Astrocyte (in vitro differentiated cells and primary cell): ENCODE results near the gene TRMT44. TPM values are rescaled to one million over a fixed set of nuclear protein-coding genes. Genes with fewer than 3 reads are reported as not detected.
"Not testable (repeated sequence)": the region's sequence is repeated elsewhere in the genome, so short reads cannot be mapped to it uniquely, and the experiment has no call there.

Experiments
- DNase-seq: peaks from one replicate; pipeline ENCODE4 v3.0.0-alpha.2; 2010; ENCODE audit warnings: low read depth
- FAIRE-seq: peaks from 2 replicates; lab custom pipeline; 2011; peaks lifted over from hg19 to GRCh38; lab: Jason Lieb, UNC
- H2AFZ ChIP-seq: 2 replicates; pipeline ENCODE4 v1.6.0; 2012; ENCODE audit warnings: low read depth, low read length, inconsistent platforms
- H3K27ac ChIP-seq: 2 replicates; pipeline ENCODE4 v1.5.1; 2011; ENCODE audit warnings: low read depth, low read length, inconsistent platforms
- H3K27me3 ChIP-seq: 2 replicates; pipeline ENCODE4 v1.6.0; 2011; ENCODE audit warnings: low read length, inconsistent platforms; ENCODE audit not compliant: insufficient read depth
- H3K36me3 ChIP-seq: 2 replicates; pipeline ENCODE4 v1.5.1; 2011; ENCODE audit warnings: low read length, inconsistent platforms; ENCODE audit not compliant: insufficient read depth
- H3K4me1 ChIP-seq: 2 replicates; pipeline ENCODE4 v1.5.1; 2011; ENCODE audit warnings: low read length, inconsistent platforms; ENCODE audit not compliant: insufficient read depth
- H3K4me2 ChIP-seq: 2 replicates; pipeline ENCODE4 v1.6.0; 2012; ENCODE audit warnings: low read length, inconsistent platforms
- H3K4me3 ChIP-seq: 2 replicates; pipeline ENCODE4 v1.5.1; 2011; ENCODE audit warnings: low read depth, mild to moderate bottlenecking, low read length, inconsistent platforms; ENCODE audit not compliant: insufficient read depth
- H3K79me2 ChIP-seq: 2 replicates; pipeline ENCODE4 v1.6.0; 2012; ENCODE audit warnings: mild to moderate bottlenecking, low read length, inconsistent platforms; ENCODE audit not compliant: insufficient read depth
- H3K9ac ChIP-seq: 2 replicates; pipeline ENCODE4 v1.6.0; 2012; ENCODE audit warnings: mild to moderate bottlenecking, low read length, inconsistent platforms
- H3K9me3 ChIP-seq: 2 replicates; pipeline ENCODE4 v1.5.1; 2012; ENCODE audit warnings: low read depth, mild to moderate bottlenecking, low read length, inconsistent platforms; ENCODE audit not compliant: insufficient read depth
- H4K20me1 ChIP-seq: 2 replicates; pipeline ENCODE4 v1.6.0; 2012; ENCODE audit warnings: low read length, inconsistent platforms; ENCODE audit not compliant: insufficient read depth
- H3K27ac Mint-ChIP-seq: one replicate; pipeline ENCODE4 v1.8.0; 2021; ENCODE audit warnings: mild to moderate bottlenecking, mixed read lengths; ENCODE audit not compliant: unreplicated experiment
- H3K27me3 Mint-ChIP-seq: one replicate; pipeline ENCODE4 v1.8.0; 2021; ENCODE audit warnings: low read depth, mixed read lengths; ENCODE audit not compliant: unreplicated experiment
- H3K36me3 Mint-ChIP-seq: one replicate; pipeline ENCODE4 v1.8.0; 2021; ENCODE audit warnings: low read depth, mixed read lengths; ENCODE audit not compliant: unreplicated experiment
- H3K4me1 Mint-ChIP-seq: one replicate; pipeline ENCODE4 v1.8.0; 2021; ENCODE audit warnings: low read depth, mixed read lengths; ENCODE audit not compliant: unreplicated experiment
- H3K4me3 Mint-ChIP-seq: one replicate; pipeline ENCODE4 v1.8.0; 2021; ENCODE audit warnings: mild to moderate bottlenecking, moderate library complexity, mixed read lengths; ENCODE audit not compliant: unreplicated experiment
- H3K9me3 Mint-ChIP-seq: one replicate; pipeline ENCODE4 v1.8.0; 2021; ENCODE audit warnings: mild to moderate bottlenecking, mixed read lengths; ENCODE audit not compliant: unreplicated experiment
- CTCF ChIP-seq: IDR thresholded peaks from 2 replicates; pipeline ENCODE4 v1.5.1; 2011; ENCODE audit warnings: low read depth, mild to moderate bottlenecking, inconsistent platforms, low read length, moderate library complexity; ENCODE audit not compliant: insufficient read depth
- EZH2 ChIP-seq: IDR thresholded peaks from 2 replicates; pipeline ENCODE4 v1.6.1; 2012; ENCODE audit warnings: mild to moderate bottlenecking, low read length, inconsistent platforms; ENCODE audit not compliant: insufficient read depth
- total RNA-seq: library from RNA; stranded (reverse); gene quantifications from 2 replicates; pipeline ENCODE4 v1.2.1, GENCODE V29; 2021

The TRMT44 gene
- total RNA-seq, 1 donor from 2014 or later, result 18.0 TPM

DNA sequence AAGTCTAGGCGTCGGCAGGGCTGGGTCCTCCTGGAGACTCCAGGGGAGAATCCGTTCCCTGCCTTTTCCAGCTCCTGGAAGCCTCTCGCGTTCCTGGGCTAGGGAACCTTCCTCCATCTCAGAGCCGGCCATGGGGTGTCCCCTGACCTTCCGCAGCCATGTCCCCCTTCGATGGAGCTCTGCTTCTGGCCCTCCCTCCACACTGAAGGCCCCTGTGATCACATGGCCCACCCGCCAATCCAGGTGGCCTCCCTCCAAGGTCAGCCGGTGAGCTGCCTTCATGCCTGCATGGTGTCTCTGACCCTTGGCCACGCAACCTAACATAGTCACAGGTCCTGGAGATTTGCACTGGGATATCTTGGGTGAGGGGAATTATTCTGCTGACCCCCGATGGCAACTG, 69.6 kb downstream of the TRMT44 start:
- Mint-ChIP-seq H3K4me1 (peaks cover 4% of the 10 kb centered on the region), H3K9me3 (peaks cover 7% of the 10 kb centered on the region), H3K27me3 (peaks cover 20% of the 10 kb centered on the region), H3K36me3 (no peaks in the 10 kb centered on the region), H3K27ac (no peak overlapping the region), H3K4me3 (no peak overlapping the region)
- Histone ChIP-seq H3K9me3 (no peaks in the 10 kb centered on the region), H3K4me2 (no peak overlapping the region), H3K36me3 (no peaks in the 10 kb centered on the region), H3K27ac (no peak overlapping the region), H3K4me1 (peaks cover 14% of the 10 kb centered on the region), H2AFZ (no peak overlapping the region), H3K9ac (no peak overlapping the region), H4K20me1 (no peaks in the 10 kb centered on the region), H3K27me3 (no peaks in the 10 kb centered on the region), H3K79me2 (no peaks in the 10 kb centered on the region), H3K4me3 (no peak overlapping the region)
- FAIRE-seq (no peak), DNase-seq (no peak)
- TF ChIP-seq CTCF, result no peak
- no peak for TF ChIP-seq EZH2

DNA sequence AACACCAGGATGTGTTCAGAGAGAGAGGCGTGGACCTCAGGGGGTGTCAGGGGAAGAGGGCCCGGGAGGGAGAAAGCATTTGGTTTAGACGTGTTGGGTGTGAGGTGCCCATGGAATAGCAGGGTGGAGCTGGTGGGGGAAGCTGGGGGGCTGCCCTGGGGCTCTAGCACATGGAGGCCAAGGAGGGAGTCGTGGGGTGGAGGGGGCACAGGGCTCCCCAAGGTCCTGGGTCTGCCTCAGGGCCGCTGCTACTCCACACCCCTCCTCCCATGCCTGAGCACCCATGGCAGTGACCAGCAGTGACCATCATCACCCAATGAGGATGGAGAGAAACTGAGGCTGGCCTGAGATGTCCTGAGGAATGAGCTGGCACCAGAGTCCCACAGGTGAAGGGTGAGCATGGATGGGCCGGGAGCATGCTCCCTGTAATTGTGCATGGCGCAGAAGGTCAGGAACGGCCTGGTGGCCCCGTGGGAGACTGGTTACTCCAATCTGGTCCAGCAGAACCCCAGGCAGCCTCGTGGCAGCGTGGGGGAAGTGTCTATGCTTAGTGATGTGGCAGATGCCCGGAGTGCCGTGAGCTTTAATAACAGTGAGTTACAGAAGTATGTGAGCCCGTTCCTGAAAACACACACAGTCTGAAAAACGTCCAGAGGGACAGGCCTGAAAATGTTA, 70.2 kb downstream of the TRMT44 start:
- no peaks in the 10 kb centered on the region for H3K36me3 ChIP-seq
- H3K4me1 ChIP-seq, result peaks cover 14% of the 10 kb centered on the region
- FAIRE-seq, result no peak
- DNase-seq, result no peak
- H3K4me1 Mint-ChIP-seq, result peaks cover 4% of the 10 kb centered on the region
- H2AFZ ChIP-seq, result no peak overlapping the region
- H3K27me3 Mint-ChIP-seq, result peaks cover 20% of the 10 kb centered on the region
- H3K4me2 ChIP-seq, result no peak overlapping the region
- H3K27ac ChIP-seq, result no peak overlapping the region
- no peaks in the 10 kb centered on the region for H3K9me3 ChIP-seq
- H3K4me3 ChIP-seq, result no peak overlapping the region
- H3K9ac ChIP-seq, result no peak overlapping the region
- no peaks in the 10 kb centered on the region for H4K20me1 ChIP-seq
- no peak overlapping the region for H3K4me3 Mint-ChIP-seq
- TF ChIP-seq CTCF (no peak), EZH2 (no peak)
- no peak overlapping the region for H3K27ac Mint-ChIP-seq
- H3K36me3 Mint-ChIP-seq, result no peaks in the 10 kb centered on the region
- H3K9me3 Mint-ChIP-seq, result peaks cover 5% of the 10 kb centered on the region
- H3K79me2 ChIP-seq, result no peaks in the 10 kb centered on the region
- H3K27me3 ChIP-seq, result no peaks in the 10 kb centered on the region

DNA sequence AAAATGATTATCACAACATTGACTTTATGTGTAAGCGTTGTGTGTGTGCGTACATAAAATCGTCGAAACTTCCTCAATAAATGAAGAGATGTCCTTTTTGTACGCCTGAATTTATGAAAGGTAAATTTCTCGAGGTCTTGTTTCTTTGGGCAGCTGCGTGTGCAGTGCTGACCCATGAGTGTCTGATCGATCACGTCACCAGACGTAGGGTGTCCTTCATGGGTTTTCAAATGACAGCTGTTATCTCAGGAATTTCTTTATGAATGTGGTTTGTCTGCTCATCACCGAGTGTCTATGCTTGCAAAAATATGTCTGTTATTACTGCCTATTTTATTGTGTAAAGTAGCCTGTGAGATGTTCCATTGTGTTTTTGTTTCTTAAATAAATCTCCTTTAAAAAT, 71.9 kb downstream of the TRMT44 start:
- Histone ChIP-seq H3K79me2 (no peaks in the 10 kb centered on the region), H4K20me1 (no peaks in the 10 kb centered on the region), H3K9ac (no peak overlapping the region), H3K27me3 (no peaks in the 10 kb centered on the region), H3K4me3 (no peak overlapping the region), H3K9me3 (no peaks in the 10 kb centered on the region), H3K4me1 (no peaks in the 10 kb centered on the region), H3K36me3 (no peaks in the 10 kb centered on the region), H2AFZ (no peak overlapping the region), H3K4me2 (no peak overlapping the region), H3K27ac (no peak overlapping the region)
- Mint-ChIP-seq H3K4me1 (peaks cover 4% of the 10 kb centered on the region), H3K9me3 (peaks cover 3% of the 10 kb centered on the region), H3K36me3 (no peaks in the 10 kb centered on the region), H3K27me3 (peaks cover 16% of the 10 kb centered on the region), H3K4me3 (no peak overlapping the region), H3K27ac (no peak overlapping the region)
- DNase-seq (no peak), FAIRE-seq (no peak)
- TF ChIP-seq CTCF, result no peak
- no peak for TF ChIP-seq EZH2

- not testable (repeated sequence) for H3K27ac ChIP-seq, H3K9me3 Mint-ChIP-seq
Observed at GRCh38 chr4:8513080-8513479, 72.5 kb downstream of the TRMT44 start.

More at GRCh38 chr4:8513080-8513479, 72.5 kb downstream of the TRMT44 start:
- not testable (repeated sequence) for H3K36me3 ChIP-seq, H2AFZ ChIP-seq, H3K4me2 ChIP-seq, H3K4me1 Mint-ChIP-seq, H3K4me3 Mint-ChIP-seq, H3K4me1 ChIP-seq, H3K9me3 ChIP-seq, DNase-seq, H3K79me2 ChIP-seq, H3K4me3 ChIP-seq, FAIRE-seq, H4K20me1 ChIP-seq, H3K27me3 ChIP-seq, H3K27ac Mint-ChIP-seq, H3K36me3 Mint-ChIP-seq, H3K9ac ChIP-seq
- peaks cover 15% of the 10 kb centered on the region for H3K27me3 Mint-ChIP-seq
